HEK293 (cell line): ENCODE results near the gene ONECUT1.

ENCODE experiments used
- GLI4 ChIP-seq: fragments of 450-650 bp; formaldehyde crosslinking; IDR thresholded peaks from 2 replicates; pipeline ENCODE4 v1.5.1; 2016; ENCODE audit warnings: missing biosample characterization, missing genetic modification characterization
- SCRT2 ChIP-seq: fragments of 450-650 bp; formaldehyde crosslinking; IDR thresholded peaks from 2 replicates; pipeline ENCODE4 v1.5.1; 2016; ENCODE audit warnings: missing biosample characterization, missing genetic modification characterization
- ZBTB26 ChIP-seq: fragments of 450-650 bp; formaldehyde crosslinking; optimal IDR thresholded peaks from 2 replicates; pipeline ENCODE3; 2016; ENCODE audit warnings: missing biosample characterization, mild to moderate bottlenecking, missing genetic modification characterization
- ZBTB7A ChIP-seq: fragments of 450-650 bp; formaldehyde crosslinking; IDR thresholded peaks from 2 replicates; pipeline ENCODE4 v1.5.1; 2016; ENCODE audit warnings: low read depth, missing biosample characterization, missing genetic modification characterization
- ZNF140 ChIP-seq: fragments of 450-650 bp; formaldehyde crosslinking; IDR thresholded peaks from 2 replicates; pipeline ENCODE4 v1.5.1; 2016; ENCODE audit warnings: missing biosample characterization, missing genetic modification characterization
- ZNF23 ChIP-seq: fragments of 450-650 bp; formaldehyde crosslinking; IDR thresholded peaks from 2 replicates; pipeline ENCODE4 v1.5.1; 2016; ENCODE audit warnings: missing biosample characterization, missing genetic modification characterization, borderline replicate concordance
- ZNF274 ChIP-seq, 2 experiments: fragments of 200-500 bp in 1 of 2; fragments of 450-650 bp in 1 of 2; sonication (Bioruptor generic) in 1 of 2; formaldehyde crosslinking in 1 of 2; IDR thresholded peaks; 2 replicates each; pipeline versions ENCODE4 v1.5.1 to v1.6.1; 2014 to 2016; ENCODE audit warnings: borderline replicate concordance in 1 of 2, inconsistent platforms in 1 of 2, low read length in 1 of 2, missing biosample characterization in 1 of 2, missing genetic modification characterization in 1 of 2
- ZNF76 ChIP-seq: fragments of 450-650 bp; formaldehyde crosslinking; IDR thresholded peaks from 2 replicates; pipeline ENCODE4; 2016; ENCODE audit warnings: low read depth, missing biosample characterization, missing genetic modification characterization, borderline replicate concordance
- ZNF776 ChIP-seq: fragments of 450-650 bp; formaldehyde crosslinking; IDR thresholded peaks from 2 replicates; pipeline ENCODE4 v1.5.0; 2017; ENCODE audit warnings: missing biosample characterization, missing genetic modification characterization, borderline replicate concordance
- ZNF791 ChIP-seq: fragments of 450-650 bp; formaldehyde crosslinking; IDR thresholded peaks from 2 replicates; pipeline ENCODE4 v1.5.1; 2016; ENCODE audit warnings: missing biosample characterization, missing genetic modification characterization
- TF ChIP-seq, protein P1 (sequence below): fragments of 450-650 bp; formaldehyde crosslinking; IDR thresholded peaks from 2 replicates; pipeline ENCODE4 v1.5.1; 2016; ENCODE audit warnings: missing biosample characterization, missing genetic modification characterization
- TF ChIP-seq, protein P2 (sequence below): fragments of 450-650 bp; formaldehyde crosslinking; IDR thresholded peaks from 2 replicates; pipeline ENCODE4 v1.5.1; 2016; ENCODE audit warnings: missing biosample characterization, missing genetic modification characterization, low read depth
- TF ChIP-seq, protein P3 (sequence below): fragments of 450-650 bp; formaldehyde crosslinking; IDR thresholded peaks from 2 replicates; pipeline ENCODE4 v1.5.1; 2016; ENCODE audit warnings: missing biosample characterization, missing genetic modification characterization, low read depth
- TF ChIP-seq, protein P4 (sequence below): fragments of 450-650 bp; formaldehyde crosslinking; IDR thresholded peaks from 2 replicates; pipeline ENCODE4 v1.5.1; 2016; ENCODE audit warnings: missing biosample characterization, missing genetic modification characterization

GRCh38 chr15:52757496-52757895, 32.6 kb downstream of the ONECUT1 start:
- TF ChIP-seq ZNF791 (no peak), ZNF23 (tag by site-specific recombination) (no peak), ZNF274 (IDR thresholded peaks at IDR 0.05; ENCODE audit: low read length) (no peak), ZNF274 (tag by site-specific recombination; IDR thresholded peaks at IDR 0.05; ENCODE audit: borderline replicate concordance) (no peak), ZBTB7A (tag by site-specific recombination) (no peak), GLI4 (tag by site-specific recombination) (no peak), ZNF140 (tag by site-specific recombination) (no peak), SCRT2 (no peak), ZNF76 (tag by site-specific recombination) (no peak), ZBTB26 (tag by site-specific recombination) (no peak), ZNF776 (no peak)
- TF ChIP-seq, protein P1, sequence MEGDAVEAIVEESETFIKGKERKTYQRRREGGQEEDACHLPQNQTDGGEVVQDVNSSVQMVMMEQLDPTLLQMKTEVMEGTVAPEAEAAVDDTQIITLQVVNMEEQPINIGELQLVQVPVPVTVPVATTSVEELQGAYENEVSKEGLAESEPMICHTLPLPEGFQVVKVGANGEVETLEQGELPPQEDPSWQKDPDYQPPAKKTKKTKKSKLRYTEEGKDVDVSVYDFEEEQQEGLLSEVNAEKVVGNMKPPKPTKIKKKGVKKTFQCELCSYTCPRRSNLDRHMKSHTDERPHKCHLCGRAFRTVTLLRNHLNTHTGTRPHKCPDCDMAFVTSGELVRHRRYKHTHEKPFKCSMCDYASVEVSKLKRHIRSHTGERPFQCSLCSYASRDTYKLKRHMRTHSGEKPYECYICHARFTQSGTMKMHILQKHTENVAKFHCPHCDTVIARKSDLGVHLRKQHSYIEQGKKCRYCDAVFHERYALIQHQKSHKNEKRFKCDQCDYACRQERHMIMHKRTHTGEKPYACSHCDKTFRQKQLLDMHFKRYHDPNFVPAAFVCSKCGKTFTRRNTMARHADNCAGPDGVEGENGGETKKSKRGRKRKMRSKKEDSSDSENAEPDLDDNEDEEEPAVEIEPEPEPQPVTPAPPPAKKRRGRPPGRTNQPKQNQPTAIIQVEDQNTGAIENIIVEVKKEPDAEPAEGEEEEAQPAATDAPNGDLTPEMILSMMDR (tag by site-specific recombination) = no peak
- TF ChIP-seq, protein P2, sequence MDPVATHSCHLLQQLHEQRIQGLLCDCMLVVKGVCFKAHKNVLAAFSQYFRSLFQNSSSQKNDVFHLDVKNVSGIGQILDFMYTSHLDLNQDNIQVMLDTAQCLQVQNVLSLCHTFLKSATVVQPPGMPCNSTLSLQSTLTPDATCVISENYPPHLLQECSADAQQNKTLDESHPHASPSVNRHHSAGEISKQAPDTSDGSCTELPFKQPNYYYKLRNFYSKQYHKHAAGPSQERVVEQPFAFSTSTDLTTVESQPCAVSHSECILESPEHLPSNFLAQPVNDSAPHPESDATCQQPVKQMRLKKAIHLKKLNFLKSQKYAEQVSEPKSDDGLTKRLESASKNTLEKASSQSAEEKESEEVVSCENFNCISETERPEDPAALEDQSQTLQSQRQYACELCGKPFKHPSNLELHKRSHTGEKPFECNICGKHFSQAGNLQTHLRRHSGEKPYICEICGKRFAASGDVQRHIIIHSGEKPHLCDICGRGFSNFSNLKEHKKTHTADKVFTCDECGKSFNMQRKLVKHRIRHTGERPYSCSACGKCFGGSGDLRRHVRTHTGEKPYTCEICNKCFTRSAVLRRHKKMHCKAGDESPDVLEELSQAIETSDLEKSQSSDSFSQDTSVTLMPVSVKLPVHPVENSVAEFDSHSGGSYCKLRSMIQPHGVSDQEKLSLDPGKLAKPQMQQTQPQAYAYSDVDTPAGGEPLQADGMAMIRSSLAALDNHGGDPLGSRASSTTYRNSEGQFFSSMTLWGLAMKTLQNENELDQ (tag by site-specific recombination) = no peak
- TF ChIP-seq, protein P3, sequence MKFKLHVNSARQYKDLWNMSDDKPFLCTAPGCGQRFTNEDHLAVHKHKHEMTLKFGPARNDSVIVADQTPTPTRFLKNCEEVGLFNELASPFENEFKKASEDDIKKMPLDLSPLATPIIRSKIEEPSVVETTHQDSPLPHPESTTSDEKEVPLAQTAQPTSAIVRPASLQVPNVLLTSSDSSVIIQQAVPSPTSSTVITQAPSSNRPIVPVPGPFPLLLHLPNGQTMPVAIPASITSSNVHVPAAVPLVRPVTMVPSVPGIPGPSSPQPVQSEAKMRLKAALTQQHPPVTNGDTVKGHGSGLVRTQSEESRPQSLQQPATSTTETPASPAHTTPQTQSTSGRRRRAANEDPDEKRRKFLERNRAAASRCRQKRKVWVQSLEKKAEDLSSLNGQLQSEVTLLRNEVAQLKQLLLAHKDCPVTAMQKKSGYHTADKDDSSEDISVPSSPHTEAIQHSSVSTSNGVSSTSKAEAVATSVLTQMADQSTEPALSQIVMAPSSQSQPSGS = no peak
- TF ChIP-seq, protein P4, sequence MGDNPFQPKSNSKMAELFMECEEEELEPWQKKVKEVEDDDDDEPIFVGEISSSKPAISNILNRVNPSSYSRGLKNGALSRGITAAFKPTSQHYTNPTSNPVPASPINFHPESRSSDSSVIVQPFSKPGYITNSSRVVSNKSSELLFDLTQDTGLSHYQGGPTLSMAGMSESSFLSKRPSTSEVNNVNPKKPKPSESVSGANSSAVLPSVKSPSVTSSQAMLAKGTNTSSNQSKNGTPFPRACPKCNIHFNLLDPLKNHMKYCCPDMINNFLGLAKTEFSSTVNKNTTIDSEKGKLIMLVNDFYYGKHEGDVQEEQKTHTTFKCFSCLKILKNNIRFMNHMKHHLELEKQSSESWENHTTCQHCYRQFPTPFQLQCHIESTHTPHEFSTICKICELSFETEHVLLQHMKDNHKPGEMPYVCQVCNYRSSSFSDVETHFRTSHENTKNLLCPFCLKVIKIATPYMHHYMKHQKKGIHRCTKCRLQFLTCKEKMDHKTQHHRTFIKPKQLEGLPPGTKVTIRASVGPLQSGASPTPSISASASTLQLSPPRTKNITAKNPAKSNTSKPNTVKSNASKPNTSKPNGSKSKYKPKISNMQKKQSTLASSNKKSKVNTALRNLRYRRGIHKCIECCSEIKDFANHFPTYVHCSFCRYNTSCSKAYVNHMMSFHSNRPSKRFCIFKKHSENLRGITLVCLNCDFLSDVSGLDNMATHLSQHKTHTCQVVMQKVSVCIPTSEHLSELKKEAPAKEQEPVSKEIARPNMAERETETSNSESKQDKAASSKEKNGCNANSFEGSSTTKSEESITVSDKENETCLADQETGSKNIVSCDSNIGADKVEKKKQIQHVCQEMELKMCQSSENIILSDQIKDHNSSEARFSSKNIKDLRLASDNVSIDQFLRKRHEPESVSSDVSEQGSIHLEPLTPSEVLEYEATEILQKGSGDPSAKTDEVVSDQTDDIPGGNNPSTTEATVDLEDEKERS (tag by site-specific recombination) = no peak
